Left colon (tissue), 2 donors: ENCODE data around the gene AFAP1L1. TPM values are rescaled to one million over a fixed set of nuclear protein-coding genes. Genes with fewer than 3 reads are reported as not detected.

Experiments used
- ATAC-seq: fragments of 200-7000 bp; cut with Tn5 transposase; one replicate; pipeline ENCODE4 v1.9.1; 2020; ENCODE audit warnings: mild to moderate bottlenecking, moderate library complexity
- DNase-seq, 2 donors: peaks; one replicate each; pipeline ENCODE4 v3.0.0-alpha.2; 2020
- intact Hi-C, 2 donors: fragments of 100-400 bp; cut with DNase I in 1 of 2; cut with micrococcal nuclease in 1 of 2; formaldehyde crosslinking; loops; one replicate each; pipeline versions ENCODE4 v1.11.2 to v1.14.0; 2022; cut with DNase I, micrococcal nuclease
- total RNA-seq, 2 donors: library from RNA; stranded (reverse); fragmentation: NEBNext Ultra II Directional; extraction: Animal tissue kit (Norgen Biotek cat#: 25700); gene quantifications; one replicate each; pipeline ENCODE4 v1.2.1, GENCODE V29; 2021
- donor health status: DM: no; HTN: no; CAD: no.
- donor health status: DM: yes; HTN: yes; CAD: no.

Gene AFAP1L1
- total RNA-seq, 2 donors from 2014 or later = 1.9 to 2.7 TPM

GRCh38 chr5:149358868-149359495, 87.3 kb downstream of the AFAP1L1 start:
- ATAC-seq (no peak), DNase-seq (no peak)
- intact Hi-C loops = no loop called here

DNA sequence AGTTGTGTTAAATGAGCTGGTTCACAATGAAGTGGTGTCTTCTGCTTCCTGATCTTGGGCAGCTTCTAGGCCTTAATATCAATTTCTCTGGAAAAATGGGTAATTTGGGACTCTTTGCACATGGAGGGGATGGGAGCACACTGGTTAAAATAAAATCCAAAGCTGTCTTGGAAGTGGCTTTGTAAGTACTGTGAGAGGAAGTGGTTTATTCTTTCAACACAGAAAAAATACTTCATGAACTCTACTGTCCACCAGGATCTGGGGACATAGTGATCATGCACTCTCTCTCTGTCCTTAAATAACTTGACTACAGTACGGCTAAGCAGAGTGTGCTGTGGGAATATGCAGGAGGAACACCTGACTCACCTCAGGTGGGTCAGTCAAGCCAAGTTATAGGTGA, 88.6 kb downstream of the AFAP1L1 start:
- DNase-seq = no peak
- ATAC-seq = no peak
- intact Hi-C loops = no loop called here

- no peak for ATAC-seq
- intact Hi-C loops = no loop called here
- DNase-seq = no peak
These were observed 90.9 kb downstream of the AFAP1L1 start for GRCh38 chr5:149362541-149362940.

DNA sequence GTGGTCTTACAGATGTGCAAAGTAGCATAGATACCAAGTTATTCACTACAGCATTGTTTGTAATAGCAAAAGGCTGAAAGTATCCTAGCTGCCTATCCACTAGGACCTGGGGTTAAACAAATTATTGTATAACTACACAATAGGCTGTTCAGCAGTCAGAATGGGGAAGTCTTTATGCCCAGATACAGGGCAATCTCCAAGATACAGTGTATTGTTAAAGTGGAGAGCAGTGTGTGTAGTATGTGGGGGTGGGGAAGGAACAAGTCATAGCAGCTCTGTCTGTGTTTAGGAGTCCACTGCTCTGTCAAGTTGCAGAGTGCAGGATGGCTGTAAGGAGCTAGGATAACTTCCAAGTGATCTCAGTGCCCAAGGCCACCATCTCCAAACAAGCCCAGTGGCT, 91.7 kb downstream of the AFAP1L1 start:
- DNase-seq = no peak
- ATAC-seq = peak; percentile 26
- intact Hi-C loops = no loop called here

- intact Hi-C loops = no loop called here
These were observed 92.3 kb downstream of the AFAP1L1 start for GRCh38 chr5:149363936-149364335.

DNA sequence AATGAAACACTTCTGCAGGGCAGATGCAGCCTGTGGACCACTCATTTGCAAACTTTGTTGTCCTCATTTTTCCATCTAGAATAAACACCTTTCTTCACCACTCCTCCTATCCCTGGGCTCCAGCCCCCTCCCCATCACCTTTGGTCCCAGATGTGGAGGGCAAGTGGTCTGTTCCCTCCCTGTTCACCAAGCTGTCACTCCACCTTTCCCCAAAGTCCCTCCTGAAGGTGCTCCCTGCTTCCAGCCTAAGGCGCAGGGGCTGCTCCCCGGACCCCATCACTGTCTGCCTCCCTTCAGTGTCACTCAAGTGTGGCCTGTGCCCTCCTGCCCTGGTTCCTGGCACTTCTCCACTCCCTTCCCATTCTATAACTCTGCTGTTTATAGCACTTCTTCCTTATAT, 93.1 kb downstream of the AFAP1L1 start:
- intact Hi-C loops = no loop called here
- no peak for ATAC-seq
- no peak for DNase-seq

More at GRCh38 chr5:149363936-149364335, 92.3 kb downstream of the AFAP1L1 start:
- ATAC-seq (no peak), DNase-seq (no peak)

DNA sequence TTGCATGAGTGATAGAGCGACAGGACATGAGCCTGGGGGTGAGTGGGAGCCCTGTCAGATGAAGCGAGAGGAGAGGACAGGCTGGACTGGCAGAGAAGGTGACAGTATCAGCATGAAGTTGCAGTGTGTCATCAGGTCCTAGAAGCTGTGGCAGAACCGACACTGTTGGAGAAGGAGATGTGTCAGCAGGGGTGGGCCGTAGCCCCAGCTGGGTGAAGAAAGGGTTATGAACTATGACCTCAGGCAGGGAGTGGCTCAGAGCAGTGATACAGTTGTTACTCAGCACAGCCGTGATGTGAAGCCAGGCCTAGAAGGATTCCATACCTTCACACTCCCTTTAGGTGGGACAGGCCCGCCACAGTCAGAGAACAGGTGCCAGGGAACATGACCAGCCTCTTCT, 93.8 kb downstream of the AFAP1L1 start:
- DNase-seq (no peak), ATAC-seq (no peak)
- intact Hi-C loops = no loop called here

GRCh38 chr5:149366169-149366729, 94.6 kb downstream of the AFAP1L1 start:
- ATAC-seq = no peak
- intact Hi-C loops = no loop called here
- no peak for DNase-seq

DNA sequence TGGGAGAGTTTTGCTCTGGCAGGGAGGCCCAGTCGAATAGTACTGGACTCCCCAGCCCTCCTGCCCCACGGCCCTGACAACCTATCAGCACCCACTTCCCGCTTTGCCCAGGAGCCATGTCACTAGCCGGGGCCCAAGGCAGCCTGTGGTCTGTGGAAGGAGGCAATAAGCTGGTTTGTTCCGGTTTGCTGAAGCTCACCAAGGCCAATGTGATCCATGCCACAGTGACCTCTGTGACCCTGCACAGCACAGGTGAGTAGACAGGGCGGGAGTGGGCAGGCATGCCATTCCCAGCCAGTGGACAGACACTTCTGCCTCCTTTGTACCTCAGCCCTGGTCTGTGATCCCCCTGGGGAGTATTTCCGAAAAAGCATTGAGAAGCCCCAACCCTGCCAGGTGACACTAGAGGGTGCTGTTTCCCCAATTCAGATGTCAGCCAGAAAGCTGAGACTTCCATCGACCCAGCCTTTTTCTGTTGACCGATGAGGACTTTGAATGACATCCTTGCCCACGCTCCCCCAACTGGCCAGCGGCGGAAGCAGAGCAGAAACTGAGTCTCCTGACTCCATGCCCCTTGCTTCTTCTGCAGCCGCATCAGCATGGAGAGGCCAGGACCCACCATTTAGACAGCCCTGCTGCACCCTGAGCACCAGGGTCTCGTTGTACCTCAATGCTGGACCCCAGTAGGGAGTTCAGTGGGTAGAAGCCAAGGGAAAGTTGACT, 95.8 kb downstream of the AFAP1L1 start:
- ATAC-seq (peak; percentile 64), DNase-seq (peak; percentile 54 to 58)
- intact Hi-C loops = no loop called here

DNA sequence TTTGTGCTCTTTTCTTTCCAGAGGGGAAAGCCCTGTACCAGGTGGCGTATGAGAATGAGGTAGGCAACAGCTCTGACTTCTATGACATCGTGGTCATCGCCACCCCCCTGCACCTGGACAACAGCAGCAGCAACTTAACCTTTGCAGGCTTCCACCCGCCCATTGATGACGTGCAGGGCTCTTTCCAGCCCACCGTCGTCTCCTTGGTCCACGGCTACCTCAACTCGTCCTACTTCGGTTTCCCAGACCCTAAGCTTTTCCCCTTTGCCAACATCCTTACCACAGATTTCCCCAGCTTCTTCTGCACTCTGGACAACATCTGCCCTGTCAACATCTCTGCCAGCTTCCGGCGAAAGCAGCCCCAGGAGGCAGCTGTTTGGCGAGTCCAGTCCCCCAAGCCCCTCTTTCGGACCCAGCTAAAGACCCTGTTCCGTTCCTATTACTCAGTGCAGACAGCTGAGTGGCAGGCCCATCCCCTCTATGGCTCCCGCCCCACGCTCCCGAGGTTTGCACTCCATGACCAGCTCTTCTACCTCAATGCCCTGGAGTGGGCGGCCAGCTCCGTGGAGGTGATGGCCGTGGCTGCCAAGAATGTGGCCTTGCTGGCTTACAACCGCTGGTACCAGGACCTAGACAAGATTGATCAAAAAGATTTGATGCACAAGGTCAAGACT, 96.5 kb downstream of the AFAP1L1 start:
- intact Hi-C loops = no loop called here
- ATAC-seq = no peak
- no peak for DNase-seq

- intact Hi-C loops = loop anchor here in 1 of 2 donors (10.0 kb wide), 1 partner anchor 64 kb away; no protein-coding TSS in a partner anchor
- ATAC-seq = no peak
- DNase-seq = no peak
These were observed 99.2 kb downstream of the AFAP1L1 start for GRCh38 chr5:149370878-149371277.

- DNase-seq = peak; percentile 57 to 74
- intact Hi-C loops = loop anchor here in 1 of 2 donors (10.0 kb wide), 1 partner anchor 63 kb away; no protein-coding TSS in a partner anchor
- peak; percentile 91 for ATAC-seq
These were observed 99.8 kb downstream of the AFAP1L1 start for GRCh38 chr5:149371296-149371962.

DNA sequence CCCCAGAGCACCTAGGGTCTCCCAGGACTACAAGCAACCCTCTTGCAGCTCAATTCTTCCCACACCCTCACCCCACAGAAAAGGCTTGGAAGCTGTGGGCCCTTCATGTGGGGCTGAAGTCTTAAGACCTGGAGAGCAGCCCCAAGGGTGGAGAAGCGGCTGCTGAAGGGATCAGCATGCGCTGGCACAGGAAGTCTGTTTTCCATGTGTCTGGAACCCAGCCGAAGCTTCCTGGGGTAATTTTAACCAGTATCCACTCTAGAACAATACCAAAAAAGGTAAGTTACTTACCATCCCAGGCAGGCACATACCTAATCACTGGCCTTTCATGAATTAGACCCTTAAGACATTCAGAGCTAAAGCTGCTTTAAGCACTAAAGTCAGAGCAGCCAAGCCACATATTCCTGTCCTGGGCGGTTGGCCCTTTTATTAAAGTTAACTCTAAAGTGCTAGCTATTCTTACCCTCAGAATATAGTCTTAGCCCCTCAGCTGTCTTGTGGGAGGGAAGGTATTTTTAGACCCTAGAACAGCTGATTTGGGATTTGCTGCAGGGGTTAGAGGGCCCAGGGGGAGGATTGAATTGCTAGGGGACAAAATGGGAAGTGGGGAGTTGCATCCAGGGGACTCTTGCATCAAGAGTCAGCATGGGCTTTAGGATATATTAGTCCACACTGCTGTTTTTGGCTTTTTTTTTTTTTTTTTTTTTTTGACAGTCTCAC, 100.6 kb downstream of the AFAP1L1 start:
- DNase-seq = no peak
- ATAC-seq = no peak
- intact Hi-C loops = loop anchor here in 1 of 2 donors (10.0 kb wide), 1 partner anchor 63 kb away; no protein-coding TSS in a partner anchor

GRCh38 chr5:149372932-149373331, 101.3 kb downstream of the AFAP1L1 start:
- intact Hi-C loops = loop anchor here in 1 of 2 donors (10.0 kb wide), 1 partner anchor 62 kb away; no protein-coding TSS in a partner anchor
- DNase-seq (no peak), ATAC-seq (no peak)

- no peak for DNase-seq
- intact Hi-C loops = loop anchor here in 1 of 2 donors (10.0 kb wide), 1 partner anchor 60 kb away; no protein-coding TSS in a partner anchor
- no peak for ATAC-seq
These were observed 102.6 kb downstream of the AFAP1L1 start for GRCh38 chr5:149374303-149374702.

- no peak for ATAC-seq
- DNase-seq = no peak
- intact Hi-C loops = loop anchor here in 1 of 2 donors (10.0 kb wide), 1 partner anchor 60 kb away; no protein-coding TSS in a partner anchor
These were observed 103.1 kb downstream of the AFAP1L1 start for GRCh38 chr5:149374801-149375200.

DNA sequence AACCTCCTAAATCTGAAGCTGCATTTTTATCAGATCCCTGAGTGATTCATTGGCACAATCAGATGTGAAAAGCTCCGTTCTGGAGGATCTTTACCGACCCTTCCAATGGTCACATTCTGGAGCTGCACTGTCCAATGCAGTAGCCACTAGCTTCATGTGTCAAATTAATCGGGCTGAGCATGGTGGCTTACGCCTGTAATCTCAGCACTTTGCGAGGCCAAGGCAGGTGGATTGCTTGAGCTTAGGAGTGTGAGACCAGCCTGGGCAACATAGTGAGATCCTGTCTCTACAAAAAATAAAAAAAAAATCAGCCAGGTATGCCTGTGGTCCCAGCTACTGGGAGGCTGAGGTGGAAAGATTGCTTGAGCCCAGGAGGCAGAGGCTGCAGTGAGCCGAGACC, 103.8 kb downstream of the AFAP1L1 start:
- intact Hi-C loops = loop anchor here in 1 of 2 donors (10.0 kb wide), 1 partner anchor 59 kb away; no protein-coding TSS in a partner anchor
- ATAC-seq (no peak), DNase-seq (no peak)

GRCh38 chr5:149376104-149376503, 104.4 kb downstream of the AFAP1L1 start:
- intact Hi-C loops = loop anchor here in 1 of 2 donors (10.0 kb wide), 1 partner anchor 59 kb away; no protein-coding TSS in a partner anchor
- ATAC-seq (no peak), DNase-seq (no peak)
